HG03039 (cell line): ENCODE results near the gene SERAC1.
"Not testable (repeated sequence)": the region's sequence is repeated elsewhere in the genome, so short reads cannot be mapped to it uniquely, and the experiment has no call there.

Source experiments
- ATAC-seq: cut with Tn5 transposase; IDR thresholded peaks from one replicate; pipeline ENCODE4 v1.9.1; 2021; ENCODE audit warnings: mild to moderate bottlenecking, moderate library complexity; ENCODE audit not compliant: unreplicated experiment

The SERAC1 gene

GRCh38 chr6:158168040-158168289 is at the start of gene SERAC1:
SERAC1 (minus strand) TSS chr6:158168262; CDS start chr6:158158363, 9,899 bp downstream.
- peak; percentile 38 for ATAC-seq

GRCh38 chr6:158213925-158214674 is 46.0 kb upstream of the SERAC1 start:
- ATAC-seq, result peak; percentile 76

GRCh38 chr6:158211273-158212055 is 43.4 kb upstream of the SERAC1 start:
- no peak for ATAC-seq

- ATAC-seq, result not testable (repeated sequence)
Observed at GRCh38 chr6:158209582-158210333, 41.7 kb upstream of the SERAC1 start.

GRCh38 chr6:158208226-158209030 is 40.4 kb upstream of the SERAC1 start:
- not testable (repeated sequence) for ATAC-seq

GRCh38 chr6:158207422-158207788 is 39.3 kb upstream of the SERAC1 start:
- peak; percentile 87 for ATAC-seq

GRCh38 chr6:158206740-158207421 is 38.8 kb upstream of the SERAC1 start:
- no peak for ATAC-seq

GRCh38 chr6:158205169-158205944 is 37.3 kb upstream of the SERAC1 start:
- no peak for ATAC-seq

- ATAC-seq, result no peak
Observed at GRCh38 chr6:158198461-158198860, 30.4 kb upstream of the SERAC1 start.

GRCh38 chr6:158194487-158195280 is 26.6 kb upstream of the SERAC1 start:
- no peak for ATAC-seq

GRCh38 chr6:158191761-158192160 is 23.7 kb upstream of the SERAC1 start:
- no peak for ATAC-seq

GRCh38 chr6:158191032-158191431 is 23.0 kb upstream of the SERAC1 start:
- ATAC-seq, result no peak

- no peak for ATAC-seq
Observed at GRCh38 chr6:158188591-158188990, 20.5 kb upstream of the SERAC1 start.

- ATAC-seq, result no peak
Observed at GRCh38 chr6:158185729-158186456, 17.8 kb upstream of the SERAC1 start.

- no peak for ATAC-seq
Observed at GRCh38 chr6:158184608-158185007, 16.5 kb upstream of the SERAC1 start.

- not testable (repeated sequence) for ATAC-seq
Observed at GRCh38 chr6:158183174-158183972, 15.3 kb upstream of the SERAC1 start.

GRCh38 chr6:158177712-158178111 is 9.7 kb upstream of the SERAC1 start:
- not testable (repeated sequence) for ATAC-seq
